Measurements from ENCODE around the gene TMEM26. TPM values are rescaled to one million over a fixed set of nuclear protein-coding genes. Genes with fewer than 3 reads are reported as not detected.

TMEM26 gene
- total and polyA plus RNA-seq, 2 of the 8 experiments (the other 6 are each of a cell fraction or from before 2014, with no cell fraction given), result 1.6 to 2.8 TPM

DNA sequence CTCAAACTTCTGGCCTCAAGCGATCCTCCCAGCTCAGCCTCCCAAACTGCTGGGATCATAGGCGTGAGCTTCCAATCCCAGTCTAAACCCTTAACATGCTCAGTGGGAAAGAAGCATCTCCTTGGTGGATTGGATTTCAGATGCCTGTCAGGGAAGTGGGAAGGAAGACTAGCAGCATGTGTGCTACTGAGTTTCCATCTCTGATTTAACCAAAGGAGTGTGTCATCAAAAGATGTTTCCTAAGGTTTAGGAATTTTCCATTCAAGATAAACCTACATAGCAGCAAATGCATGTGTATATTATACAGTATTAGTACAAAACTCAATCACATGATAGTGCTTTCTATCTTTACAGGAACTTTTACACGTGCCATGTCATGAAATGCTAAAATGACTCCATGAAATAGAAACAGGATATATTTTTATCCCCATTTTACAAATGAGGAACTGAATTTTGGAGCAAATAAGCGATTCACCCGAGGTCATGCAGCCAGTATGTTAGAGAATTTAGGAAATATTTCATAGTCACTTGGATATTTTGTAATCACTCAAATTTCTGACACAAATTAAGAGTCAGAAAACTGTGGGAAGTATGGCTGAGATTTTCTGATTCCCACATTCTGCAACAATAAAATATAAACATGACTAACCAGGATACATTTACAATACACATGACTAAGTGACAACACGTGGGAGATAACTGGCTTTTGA, 11.4 kb upstream of the TMEM26 start (continued):
- TF ChIP-seq, protein P1, sequence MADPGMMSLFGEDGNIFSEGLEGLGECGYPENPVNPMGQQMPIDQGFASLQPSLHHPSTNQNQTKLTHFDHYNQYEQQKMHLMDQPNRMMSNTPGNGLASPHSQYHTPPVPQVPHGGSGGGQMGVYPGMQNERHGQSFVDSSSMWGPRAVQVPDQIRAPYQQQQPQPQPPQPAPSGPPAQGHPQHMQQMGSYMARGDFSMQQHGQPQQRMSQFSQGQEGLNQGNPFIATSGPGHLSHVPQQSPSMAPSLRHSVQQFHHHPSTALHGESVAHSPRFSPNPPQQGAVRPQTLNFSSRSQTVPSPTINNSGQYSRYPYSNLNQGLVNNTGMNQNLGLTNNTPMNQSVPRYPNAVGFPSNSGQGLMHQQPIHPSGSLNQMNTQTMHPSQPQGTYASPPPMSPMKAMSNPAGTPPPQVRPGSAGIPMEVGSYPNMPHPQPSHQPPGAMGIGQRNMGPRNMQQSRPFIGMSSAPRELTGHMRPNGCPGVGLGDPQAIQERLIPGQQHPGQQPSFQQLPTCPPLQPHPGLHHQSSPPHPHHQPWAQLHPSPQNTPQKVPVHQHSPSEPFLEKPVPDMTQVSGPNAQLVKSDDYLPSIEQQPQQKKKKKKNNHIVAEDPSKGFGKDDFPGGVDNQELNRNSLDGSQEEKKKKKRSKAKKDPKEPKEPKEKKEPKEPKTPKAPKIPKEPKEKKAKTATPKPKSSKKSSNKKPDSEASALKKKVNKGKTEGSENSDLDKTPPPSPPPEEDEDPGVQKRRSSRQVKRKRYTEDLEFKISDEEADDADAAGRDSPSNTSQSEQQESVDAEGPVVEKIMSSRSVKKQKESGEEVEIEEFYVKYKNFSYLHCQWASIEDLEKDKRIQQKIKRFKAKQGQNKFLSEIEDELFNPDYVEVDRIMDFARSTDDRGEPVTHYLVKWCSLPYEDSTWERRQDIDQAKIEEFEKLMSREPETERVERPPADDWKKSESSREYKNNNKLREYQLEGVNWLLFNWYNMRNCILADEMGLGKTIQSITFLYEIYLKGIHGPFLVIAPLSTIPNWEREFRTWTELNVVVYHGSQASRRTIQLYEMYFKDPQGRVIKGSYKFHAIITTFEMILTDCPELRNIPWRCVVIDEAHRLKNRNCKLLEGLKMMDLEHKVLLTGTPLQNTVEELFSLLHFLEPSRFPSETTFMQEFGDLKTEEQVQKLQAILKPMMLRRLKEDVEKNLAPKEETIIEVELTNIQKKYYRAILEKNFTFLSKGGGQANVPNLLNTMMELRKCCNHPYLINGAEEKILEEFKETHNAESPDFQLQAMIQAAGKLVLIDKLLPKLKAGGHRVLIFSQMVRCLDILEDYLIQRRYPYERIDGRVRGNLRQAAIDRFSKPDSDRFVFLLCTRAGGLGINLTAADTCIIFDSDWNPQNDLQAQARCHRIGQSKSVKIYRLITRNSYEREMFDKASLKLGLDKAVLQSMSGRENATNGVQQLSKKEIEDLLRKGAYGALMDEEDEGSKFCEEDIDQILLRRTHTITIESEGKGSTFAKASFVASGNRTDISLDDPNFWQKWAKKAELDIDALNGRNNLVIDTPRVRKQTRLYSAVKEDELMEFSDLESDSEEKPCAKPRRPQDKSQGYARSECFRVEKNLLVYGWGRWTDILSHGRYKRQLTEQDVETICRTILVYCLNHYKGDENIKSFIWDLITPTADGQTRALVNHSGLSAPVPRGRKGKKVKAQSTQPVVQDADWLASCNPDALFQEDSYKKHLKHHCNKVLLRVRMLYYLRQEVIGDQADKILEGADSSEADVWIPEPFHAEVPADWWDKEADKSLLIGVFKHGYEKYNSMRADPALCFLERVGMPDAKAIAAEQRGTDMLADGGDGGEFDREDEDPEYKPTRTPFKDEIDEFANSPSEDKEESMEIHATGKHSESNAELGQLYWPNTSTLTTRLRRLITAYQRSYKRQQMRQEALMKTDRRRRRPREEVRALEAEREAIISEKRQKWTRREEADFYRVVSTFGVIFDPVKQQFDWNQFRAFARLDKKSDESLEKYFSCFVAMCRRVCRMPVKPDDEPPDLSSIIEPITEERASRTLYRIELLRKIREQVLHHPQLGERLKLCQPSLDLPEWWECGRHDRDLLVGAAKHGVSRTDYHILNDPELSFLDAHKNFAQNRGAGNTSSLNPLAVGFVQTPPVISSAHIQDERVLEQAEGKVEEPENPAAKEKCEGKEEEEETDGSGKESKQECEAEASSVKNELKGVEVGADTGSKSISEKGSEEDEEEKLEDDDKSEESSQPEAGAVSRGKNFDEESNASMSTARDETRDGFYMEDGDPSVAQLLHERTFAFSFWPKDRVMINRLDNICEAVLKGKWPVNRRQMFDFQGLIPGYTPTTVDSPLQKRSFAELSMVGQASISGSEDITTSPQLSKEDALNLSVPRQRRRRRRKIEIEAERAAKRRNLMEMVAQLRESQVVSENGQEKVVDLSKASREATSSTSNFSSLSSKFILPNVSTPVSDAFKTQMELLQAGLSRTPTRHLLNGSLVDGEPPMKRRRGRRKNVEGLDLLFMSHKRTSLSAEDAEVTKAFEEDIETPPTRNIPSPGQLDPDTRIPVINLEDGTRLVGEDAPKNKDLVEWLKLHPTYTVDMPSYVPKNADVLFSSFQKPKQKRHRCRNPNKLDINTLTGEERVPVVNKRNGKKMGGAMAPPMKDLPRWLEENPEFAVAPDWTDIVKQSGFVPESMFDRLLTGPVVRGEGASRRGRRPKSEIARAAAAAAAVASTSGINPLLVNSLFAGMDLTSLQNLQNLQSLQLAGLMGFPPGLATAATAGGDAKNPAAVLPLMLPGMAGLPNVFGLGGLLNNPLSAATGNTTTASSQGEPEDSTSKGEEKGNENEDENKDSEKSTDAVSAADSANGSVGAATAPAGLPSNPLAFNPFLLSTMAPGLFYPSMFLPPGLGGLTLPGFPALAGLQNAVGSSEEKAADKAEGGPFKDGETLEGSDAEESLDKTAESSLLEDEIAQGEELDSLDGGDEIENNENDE (IDR thresholded peaks at IDR 0.05; ENCODE audit: insufficient replicate concordance, low read length), result no peak
- TF ChIP-seq CEBPB (IDR thresholded peaks at IDR 0.05; ENCODE audit: low read depth, low read length), result no peak
- TF ChIP-seq, protein P2, sequence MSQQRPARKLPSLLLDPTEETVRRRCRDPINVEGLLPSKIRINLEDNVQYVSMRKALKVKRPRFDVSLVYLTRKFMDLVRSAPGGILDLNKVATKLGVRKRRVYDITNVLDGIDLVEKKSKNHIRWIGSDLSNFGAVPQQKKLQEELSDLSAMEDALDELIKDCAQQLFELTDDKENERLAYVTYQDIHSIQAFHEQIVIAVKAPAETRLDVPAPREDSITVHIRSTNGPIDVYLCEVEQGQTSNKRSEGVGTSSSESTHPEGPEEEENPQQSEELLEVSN (IDR thresholded peaks at IDR 0.05), result no peak
- TF ChIP-seq NANOG (IDR thresholded peaks at IDR 0.05; ENCODE audit: insufficient read depth, low read depth, low read length, poor library complexity, severe bottlenecking), result no peak
- TF ChIP-seq CTBP2 (IDR thresholded peaks at IDR 0.05; ENCODE audit: borderline replicate concordance, insufficient read depth, insufficient read length, low read length), result no peak
- no peak for TF ChIP-seq SAP30 (IDR thresholded peaks at IDR 0.05; ENCODE audit: insufficient read depth, insufficient replicate concordance, low read length)
- no peak for TF ChIP-seq RBBP5 (IDR thresholded peaks at IDR 0.05; ENCODE audit: borderline replicate concordance, low read depth, low read length)
- TF ChIP-seq, protein P3, sequence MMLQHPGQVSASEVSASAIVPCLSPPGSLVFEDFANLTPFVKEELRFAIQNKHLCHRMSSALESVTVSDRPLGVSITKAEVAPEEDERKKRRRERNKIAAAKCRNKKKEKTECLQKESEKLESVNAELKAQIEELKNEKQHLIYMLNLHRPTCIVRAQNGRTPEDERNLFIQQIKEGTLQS (IDR thresholded peaks at IDR 0.05; ENCODE audit: insufficient read depth, low read depth, low read length), result no peak
